Measurements from ENCODE around the gene SULT4A1. TPM values are rescaled to one million over a fixed set of nuclear protein-coding genes. Genes with fewer than 3 reads are reported as not detected.

The SULT4A1 gene
- total RNA-seq, 1 donor = not detected

DNA sequence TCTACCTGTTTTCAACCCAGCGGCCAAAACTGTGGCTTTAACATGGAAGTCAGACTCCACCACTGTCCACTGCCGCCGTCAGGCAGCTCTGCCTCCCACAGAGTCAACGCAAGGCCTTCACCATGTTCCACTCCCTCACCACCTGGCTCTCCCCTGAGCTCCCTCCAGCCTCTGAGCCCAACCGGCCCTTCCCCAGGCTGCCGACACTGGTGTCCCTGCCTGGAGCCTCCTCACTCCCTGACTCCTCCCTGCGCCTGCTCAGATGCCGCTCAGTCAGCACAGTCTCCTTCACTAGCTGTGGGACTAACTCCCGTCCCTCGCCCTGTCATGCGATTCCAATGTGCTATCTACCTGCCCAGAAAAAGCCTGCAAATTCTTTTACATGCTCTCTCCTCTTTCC is 16.3 kb downstream of the SULT4A1 start:
- TF ChIP-seq, protein P1, sequence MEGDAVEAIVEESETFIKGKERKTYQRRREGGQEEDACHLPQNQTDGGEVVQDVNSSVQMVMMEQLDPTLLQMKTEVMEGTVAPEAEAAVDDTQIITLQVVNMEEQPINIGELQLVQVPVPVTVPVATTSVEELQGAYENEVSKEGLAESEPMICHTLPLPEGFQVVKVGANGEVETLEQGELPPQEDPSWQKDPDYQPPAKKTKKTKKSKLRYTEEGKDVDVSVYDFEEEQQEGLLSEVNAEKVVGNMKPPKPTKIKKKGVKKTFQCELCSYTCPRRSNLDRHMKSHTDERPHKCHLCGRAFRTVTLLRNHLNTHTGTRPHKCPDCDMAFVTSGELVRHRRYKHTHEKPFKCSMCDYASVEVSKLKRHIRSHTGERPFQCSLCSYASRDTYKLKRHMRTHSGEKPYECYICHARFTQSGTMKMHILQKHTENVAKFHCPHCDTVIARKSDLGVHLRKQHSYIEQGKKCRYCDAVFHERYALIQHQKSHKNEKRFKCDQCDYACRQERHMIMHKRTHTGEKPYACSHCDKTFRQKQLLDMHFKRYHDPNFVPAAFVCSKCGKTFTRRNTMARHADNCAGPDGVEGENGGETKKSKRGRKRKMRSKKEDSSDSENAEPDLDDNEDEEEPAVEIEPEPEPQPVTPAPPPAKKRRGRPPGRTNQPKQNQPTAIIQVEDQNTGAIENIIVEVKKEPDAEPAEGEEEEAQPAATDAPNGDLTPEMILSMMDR (IDR thresholded peaks at IDR 0.05; ENCODE audit: insufficient read depth, low read length) = no peak
- DNase-seq (ENCODE audit: low read depth) = no peak
- no peak overlapping the region for H3K4me3 ChIP-seq (ENCODE audit: low read depth, low read length)

DNA sequence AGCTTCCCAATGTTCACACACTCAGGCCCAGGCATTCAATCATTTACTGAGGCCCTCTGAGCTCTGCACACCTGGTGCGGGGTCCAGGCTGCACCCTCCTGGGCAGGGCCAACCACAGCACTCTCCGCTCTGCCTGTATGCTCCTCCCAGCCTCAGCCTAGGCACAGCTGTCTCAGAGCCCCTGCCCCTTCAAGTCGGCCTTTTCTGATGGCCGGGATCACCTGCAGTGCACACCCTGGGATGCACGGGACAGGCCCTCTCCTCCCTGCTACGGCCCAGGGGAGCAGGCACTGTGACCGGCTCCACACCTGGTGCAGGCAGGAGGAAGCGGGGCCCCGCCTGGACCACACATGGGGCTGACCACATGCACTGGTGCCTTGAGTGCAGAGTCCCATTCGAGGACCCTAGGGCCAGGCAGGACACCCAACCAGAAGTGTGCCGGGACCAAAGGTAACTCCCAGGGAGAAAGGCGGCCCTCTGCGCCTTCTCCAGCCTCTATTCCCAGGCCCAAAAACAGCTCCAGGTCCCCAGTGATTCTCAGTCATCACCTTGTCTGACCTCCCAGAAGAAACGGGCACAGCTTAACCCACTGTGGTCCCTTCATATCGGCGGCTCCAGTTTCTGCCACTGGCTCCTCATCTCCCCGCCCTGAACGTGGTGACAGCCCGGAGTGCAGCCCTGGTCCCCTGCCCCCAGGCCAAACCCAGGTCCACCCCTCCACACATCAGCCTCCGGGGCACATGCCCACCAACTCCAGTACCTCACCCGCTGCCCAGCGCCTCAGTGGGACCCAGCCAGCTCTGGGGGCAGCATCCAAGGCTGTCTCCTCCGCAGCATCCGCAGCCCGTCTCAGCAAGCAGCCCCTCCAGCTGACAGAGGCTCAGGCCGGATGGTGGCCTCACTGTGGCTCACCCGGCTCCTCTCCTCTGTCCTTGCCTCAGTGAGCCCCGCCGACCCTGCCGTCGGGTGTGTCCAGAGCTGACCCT is 17.5 kb downstream of the SULT4A1 start:
- TF ChIP-seq, protein P1 (IDR thresholded peaks at IDR 0.05; ENCODE audit: insufficient read depth, low read length) = no peak
- H3K4me3 ChIP-seq (ENCODE audit: low read depth, low read length) = no peak overlapping the region
- DNase-seq (ENCODE audit: low read depth) = no peak

- TF ChIP-seq, protein P1 (IDR thresholded peaks at IDR 0.05; ENCODE audit: insufficient read depth, low read length) = no peak
- DNase-seq (ENCODE audit: low read depth) = no peak
- H3K4me3 ChIP-seq (ENCODE audit: low read depth, low read length) = no peak overlapping the region
Measured at GRCh38 chr22:43843783-43844530, 18.4 kb downstream of the SULT4A1 start.

DNA sequence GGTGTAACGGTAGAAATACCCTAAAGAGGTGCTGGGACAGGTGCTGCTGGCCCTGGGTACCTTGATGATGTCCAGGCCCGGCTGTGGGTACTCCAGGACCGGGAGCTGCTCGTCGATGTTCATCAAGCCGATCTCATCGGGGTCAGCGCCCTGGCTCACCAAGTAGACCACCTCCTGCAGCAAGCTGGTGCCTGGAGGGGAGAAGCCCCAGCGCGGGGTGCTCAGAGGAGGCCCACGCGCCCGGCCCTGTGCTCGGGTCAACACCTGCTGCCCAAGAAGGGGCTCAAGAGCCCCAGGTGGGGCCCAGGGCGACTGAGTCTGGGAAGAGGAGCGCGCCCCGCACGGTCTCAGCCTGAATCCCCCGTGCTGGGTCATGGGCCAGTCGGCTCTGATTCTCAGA is 20.6 kb downstream of the SULT4A1 start:
- DNase-seq (ENCODE audit: low read depth) = no peak
- TF ChIP-seq, protein P1 (IDR thresholded peaks at IDR 0.05; ENCODE audit: insufficient read depth, low read length) = no peak
- no peak overlapping the region for H3K4me3 ChIP-seq (ENCODE audit: low read depth, low read length)

DNA sequence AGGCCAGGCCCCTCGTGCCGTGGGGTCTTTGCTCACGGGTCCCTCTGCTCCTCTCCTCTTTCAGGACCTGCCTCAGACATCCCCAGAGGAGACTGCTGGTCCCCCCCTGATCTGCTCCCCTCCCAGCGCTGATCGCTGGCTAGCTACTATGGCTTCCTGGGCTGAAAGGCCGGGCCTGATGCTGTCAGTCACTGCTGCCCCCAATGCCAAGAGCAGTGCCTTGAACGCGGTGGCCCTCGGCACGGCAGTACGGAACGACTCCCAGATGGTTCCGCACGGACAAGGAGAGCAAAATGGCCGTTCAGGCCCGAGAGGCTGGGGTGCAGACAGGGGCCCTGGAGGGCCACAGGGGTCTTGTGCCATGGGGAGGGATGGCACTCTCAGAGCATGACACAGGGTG is 21.5 kb downstream of the SULT4A1 start:
- TF ChIP-seq, protein P1 (IDR thresholded peaks at IDR 0.05; ENCODE audit: insufficient read depth, low read length) = no peak
- no peak for DNase-seq (ENCODE audit: low read depth)
- no peak overlapping the region for H3K4me3 ChIP-seq (ENCODE audit: low read depth, low read length)

DNA sequence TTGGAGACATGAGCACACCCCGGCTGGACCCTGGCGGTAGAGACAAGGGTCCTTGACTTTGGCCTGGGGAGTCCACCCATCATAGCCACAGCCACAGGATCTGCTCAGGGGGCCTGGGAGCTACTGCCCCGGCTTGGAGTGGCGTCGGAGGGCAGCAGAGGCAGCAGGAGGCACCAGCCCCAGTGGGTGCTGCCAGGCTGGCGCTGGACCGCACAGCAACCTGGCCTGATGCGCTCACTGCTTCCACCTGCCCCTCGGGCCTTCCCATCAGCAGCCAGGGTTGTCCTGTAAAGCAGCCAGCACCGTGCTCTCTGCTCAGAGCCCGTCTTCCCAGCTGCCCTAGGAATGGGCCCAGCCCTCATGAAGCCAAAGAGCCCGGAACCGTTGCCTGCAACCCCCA is 21.9 kb downstream of the SULT4A1 start:
- H3K4me3 ChIP-seq (ENCODE audit: low read depth, low read length) = no peak overlapping the region
- DNase-seq (ENCODE audit: low read depth) = no peak
- TF ChIP-seq, protein P1 (IDR thresholded peaks at IDR 0.05; ENCODE audit: insufficient read depth, low read length) = no peak
